Iris pigment epithelial cell (primary cell): ENCODE results near the gene ZFAND3.
A peak's percentile ranks its signal among the peaks of the same experiment; 100 is the strongest.

Experiments used
- DNase-seq: peaks from one replicate; pipeline ENCODE4 v3.0.0-alpha.2; 2011; ENCODE audit warnings: low read depth

The ZFAND3 gene

DNA sequence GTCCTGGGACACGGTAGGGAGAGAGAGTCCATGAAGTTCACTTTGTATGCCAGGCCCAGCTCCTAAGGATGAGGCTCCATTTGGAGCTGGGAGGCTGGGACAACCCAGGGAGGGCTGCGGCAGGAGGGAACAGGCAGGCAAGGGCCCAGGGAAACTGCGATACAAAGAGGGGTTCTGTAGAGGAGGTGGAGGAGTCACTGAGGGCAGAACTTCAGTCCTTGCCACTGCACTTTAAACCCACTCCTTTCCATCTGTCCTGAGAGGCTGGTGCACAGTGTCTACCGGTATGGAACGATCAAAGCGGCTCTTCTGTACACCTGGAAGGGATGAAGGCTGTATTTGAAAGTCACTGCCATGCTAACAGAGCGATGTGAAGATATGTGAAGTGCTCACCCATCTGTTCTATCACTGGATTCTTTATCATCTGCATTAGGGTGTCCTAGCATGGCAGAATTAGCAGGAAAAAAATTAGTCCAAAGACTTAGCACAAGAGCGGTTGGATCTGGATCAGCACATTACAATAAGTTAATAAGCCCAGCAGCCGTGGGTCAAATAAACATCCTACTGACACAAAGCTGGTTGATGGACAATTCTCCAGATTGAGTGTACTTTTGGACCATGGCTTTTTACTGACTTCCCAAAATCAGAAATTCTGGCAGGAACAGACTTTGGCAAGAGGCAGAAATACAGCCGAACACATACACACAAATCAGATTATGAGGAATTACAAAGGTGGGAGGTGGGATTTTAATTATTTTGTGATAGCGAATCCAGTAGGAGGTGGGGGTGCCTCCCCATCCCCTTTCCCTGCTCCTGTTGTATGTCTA, 20.9 kb upstream of the ZFAND3 start:
- no peak for DNase-seq

DNA sequence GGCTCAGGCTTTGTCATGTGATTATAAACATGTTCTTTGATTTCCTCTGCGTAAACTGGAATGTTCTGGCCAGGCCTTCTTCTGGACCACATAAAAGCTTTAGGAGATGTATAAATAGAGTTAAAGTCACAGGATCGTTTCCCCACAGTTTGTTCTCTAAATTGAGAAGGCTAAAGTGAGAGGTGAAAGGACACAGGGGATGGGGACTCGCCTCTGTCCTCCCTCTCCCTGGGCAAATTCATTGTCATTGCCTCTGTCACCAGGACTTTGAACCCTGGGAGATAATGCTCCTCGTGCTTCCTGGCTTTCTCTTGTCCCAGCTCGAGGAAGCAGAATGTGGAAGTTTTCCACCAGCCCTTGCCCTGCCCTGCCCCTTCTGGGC, 20.3 kb upstream of the ZFAND3 start:
- DNase-seq: no peak

DNA sequence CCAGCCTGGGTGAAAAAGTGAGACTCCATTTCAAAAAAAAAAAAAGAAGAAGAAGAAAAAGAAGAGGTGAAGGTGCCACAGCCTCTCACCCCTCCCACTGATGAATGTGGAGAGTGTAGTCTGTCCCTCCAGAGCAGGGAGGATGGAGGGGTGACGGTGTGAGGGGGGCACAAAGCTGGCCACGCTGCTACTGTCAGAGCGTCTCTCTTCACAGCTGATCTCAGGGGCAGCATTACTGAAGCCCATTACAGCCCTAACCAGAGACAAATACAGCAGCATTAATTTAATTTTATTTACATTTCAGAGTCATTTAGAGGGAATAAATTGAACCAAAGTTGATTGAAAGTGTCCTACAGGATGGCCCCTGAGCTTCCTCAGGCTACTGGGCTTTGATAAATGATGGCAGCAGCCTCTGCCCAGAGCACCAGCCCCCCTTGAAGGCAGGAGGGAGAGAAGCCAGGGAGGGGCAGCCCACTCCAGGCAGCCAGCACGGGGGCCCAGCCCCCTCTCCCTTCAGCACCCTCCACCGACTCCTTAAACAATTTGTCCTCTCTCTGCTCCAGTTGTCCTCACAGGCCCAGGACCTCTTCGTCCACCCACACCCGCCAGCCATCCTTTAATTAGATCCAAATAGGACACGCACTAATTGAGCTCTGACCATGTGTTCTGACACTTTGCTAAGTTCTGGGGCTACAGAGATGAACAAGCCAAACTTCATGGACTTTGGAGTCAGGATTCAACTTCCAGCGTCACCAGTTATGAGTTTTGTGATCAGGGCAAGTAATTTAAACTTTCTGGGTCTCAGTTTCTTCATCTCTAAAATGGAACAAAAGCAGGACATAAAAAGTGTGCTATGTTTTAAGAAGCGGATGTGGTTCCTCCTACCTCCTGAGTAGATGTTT, 18.6 kb upstream of the ZFAND3 start:
- DNase-seq: no peak

DNA sequence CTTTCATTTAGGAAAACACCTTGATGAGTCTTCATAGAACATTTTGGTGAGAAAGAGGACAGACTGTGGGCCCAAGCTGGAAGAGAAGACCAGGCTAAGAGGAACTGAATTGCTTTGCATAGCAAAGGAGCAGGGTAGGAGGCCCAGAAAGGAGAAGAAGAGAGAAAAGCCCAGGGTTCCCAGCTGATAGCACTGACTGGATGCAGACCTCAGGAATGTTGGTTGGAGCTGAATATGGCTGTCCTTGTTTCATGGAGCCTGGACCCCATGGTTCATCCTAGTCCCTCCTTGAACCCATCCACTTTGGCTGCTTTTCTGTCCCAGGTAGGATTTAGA, 18.0 kb upstream of the ZFAND3 start:
- DNase-seq: no peak

DNA sequence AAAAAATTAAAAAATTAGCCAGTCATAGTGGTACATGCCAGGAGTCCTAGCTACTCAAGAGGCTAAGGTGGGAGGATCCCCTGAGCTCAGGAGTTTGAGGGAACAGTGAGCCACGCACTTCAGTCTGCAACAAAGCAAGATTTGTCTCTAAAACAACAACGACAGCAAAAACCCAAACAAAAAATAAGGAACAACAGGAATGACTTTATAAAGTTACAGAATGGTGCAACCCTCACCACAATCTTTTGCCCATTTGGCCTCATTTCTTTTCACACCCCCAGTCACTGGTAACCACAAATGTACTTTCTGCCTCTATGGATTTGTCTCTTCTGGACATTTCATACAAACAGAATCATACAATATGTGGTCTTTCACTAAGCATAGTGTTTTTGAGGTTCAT, 16.7 kb upstream of the ZFAND3 start:
- DNase-seq: no peak

DNA sequence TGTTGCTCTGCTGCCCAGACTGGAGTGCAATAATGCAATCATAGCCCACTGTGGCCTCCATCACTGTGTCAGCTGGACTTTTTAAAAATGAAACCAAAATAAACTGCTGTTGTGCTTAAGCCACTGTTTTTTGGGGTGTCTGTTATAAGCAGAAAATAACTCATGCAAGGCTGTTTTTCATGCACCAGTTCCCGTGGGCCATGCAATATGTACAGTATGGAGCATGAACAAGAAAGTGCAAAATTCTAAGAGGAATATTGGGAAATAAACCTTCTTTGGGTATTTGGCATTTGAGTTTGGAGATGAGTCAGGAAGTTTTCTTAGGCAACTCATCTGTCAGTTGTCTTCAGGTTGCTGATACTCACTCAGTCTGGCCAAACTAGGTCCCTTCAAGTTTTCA, 14.9 kb upstream of the ZFAND3 start:
- DNase-seq: peak; percentile 53

DNA sequence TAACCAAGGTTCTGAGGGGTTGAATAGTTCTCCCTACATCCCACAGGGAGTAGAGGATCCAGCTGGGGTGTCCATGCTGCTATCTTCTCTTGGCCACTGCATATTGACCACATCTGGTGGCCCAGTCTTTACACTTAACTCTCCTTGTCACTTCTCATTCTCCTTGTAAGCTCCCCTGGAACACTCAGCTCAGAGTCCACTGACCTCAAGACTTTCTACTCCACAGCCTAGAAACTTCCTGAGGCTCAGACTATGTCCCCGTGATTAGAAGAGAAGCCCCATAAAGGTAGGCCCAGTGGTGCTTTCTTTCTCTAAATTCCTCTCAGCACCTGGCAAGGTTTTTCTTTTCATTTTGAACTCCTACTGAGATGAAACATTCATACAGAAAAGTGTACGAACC, 13.3 kb upstream of the ZFAND3 start:
- no peak for DNase-seq

DNA sequence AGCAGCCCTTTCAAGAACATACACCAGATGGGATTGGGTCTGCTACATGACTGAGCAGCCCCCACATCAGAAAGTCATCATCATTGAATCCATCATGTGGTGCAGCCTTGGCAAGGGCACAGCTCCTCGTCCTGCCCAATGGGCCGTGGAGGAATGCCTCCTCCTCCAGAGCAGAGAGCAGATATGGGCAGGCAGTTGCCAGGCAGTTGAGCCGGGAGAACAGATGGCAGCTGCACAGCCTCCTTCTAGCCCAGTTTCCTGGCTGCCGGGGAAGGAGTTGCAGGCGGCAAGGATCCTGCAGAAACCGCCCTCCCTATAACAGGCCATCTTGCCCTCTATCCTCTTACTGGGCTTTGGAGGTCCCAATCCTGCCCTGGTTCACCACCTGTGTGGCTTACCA, 11.9 kb upstream of the ZFAND3 start:
- DNase-seq: no peak

DNA sequence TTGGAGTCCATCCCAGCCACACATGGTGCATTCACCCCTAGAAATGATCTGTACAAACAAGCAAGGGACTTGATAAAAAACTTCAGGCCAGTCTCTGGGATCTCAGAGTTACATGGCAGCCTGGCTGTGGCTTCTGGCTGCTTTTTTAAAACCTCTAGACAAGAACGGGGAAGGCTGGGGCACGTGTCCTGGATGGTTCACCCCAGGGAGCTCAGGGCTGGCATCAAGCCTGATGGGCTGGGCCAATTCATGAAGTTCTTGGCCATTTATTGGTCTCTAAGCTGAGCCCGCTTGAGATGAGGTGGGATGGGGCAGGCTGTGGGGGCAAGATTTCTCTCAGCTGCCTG, 10.4 kb upstream of the ZFAND3 start:
- DNase-seq: peak; percentile 71

DNA sequence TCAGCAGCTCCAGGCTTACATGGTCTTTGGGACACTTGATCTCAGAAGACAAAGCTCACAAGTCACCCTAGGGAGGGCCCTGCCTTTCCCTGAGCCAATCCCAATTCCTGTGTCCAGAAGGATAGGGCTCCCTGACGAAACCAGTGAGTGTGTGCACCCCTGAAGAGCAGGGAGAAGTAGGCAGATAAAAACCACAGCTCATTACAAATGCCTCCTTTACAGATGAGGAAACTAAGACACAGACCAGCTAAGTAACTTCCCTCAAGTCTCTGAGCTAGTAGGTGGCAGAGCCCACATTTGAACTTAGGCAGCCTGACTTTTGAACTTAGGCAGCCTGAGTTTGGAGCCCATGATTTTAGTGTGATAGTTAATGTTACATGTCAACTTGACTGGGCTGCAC, 6.7 kb upstream of the ZFAND3 start:
- no peak for DNase-seq

DNA sequence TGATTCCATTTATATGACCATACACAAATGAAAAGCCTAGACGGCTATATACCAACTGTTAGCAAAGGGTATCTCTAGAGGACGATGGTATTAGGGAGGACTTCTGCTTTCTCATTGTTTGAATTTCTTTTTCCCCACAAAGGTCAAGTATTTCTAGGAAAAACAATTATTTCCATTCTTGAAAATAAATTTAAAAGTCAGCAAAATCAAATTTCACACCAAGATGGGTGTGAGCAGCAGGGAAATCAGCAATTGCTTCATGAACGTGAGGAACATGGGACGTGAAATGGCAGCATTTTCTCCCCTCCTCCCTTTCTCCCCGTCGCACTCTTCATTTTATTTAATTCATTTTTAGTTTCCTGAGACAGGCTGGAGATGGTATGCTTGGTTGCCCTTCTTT, 5.2 kb upstream of the ZFAND3 start:
- DNase-seq: no peak

DNA sequence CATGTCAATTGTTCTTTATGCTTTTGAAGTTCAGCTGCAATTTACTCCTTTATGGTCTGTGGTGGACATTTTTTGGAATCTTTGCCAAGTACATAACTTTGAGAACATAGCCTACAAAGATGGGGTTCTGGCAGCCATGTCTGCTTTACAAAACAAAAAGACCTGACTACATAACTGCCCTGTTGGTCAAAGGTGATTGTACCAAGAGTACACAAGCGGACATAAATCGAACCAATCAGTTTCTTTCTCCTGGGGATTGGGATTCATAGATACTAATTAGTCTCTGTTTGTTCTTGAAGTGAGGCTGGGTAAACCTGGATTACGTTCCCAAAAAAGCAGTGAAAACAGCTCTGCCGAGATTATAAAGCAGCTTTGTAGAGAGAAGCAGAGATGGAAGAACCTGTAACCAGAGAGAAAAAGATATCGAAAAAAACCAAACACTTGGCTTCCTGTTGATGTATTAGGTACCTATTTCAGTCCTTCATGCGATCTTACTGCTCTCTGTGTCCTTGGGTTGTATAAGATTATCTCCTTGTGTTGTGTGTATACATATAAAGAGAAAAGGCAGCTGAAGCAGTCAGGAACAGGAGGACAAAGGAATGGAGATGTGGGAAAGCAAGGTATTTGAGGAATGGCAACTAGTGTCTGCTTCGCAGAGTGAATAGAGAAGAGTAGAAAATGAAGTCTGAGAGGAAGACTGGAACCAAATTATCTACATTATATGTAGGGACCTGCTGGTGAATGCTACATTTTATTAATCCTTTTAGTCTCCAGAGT, 2.7 kb upstream of the ZFAND3 start:
- DNase-seq: no peak

DNA sequence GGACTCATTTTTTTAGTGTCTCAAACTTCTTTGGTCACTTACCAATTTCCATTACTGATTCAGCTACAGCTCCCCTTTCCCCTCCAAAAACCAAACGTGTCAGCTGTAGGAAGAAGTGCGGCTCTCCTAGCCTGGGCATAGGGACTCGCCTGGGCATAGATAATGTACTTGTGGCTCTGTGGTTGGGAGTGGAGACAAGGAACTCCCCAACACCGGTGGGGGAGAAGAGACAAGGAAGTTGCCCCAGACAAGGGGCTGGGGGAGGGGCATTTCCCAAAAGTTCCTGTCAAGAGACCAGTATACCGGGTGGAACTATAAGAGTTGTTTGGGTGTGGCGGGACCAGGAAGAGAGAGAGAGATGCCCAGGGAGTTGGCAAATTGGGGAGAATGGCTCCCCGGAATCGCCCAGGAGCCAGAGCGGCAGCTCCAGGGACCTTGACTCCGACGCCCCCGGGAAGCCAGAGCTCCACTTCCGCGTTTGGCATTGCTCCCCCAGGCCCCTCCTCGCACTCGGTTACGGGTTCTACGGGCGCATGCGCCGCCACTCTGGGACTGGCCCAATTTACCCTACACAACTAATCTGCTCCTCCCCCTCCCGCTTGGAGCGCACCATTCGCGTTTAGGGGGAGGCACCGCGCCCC, 871 bp upstream of the ZFAND3 start:
- DNase-seq: peak; percentile 95

DNA sequence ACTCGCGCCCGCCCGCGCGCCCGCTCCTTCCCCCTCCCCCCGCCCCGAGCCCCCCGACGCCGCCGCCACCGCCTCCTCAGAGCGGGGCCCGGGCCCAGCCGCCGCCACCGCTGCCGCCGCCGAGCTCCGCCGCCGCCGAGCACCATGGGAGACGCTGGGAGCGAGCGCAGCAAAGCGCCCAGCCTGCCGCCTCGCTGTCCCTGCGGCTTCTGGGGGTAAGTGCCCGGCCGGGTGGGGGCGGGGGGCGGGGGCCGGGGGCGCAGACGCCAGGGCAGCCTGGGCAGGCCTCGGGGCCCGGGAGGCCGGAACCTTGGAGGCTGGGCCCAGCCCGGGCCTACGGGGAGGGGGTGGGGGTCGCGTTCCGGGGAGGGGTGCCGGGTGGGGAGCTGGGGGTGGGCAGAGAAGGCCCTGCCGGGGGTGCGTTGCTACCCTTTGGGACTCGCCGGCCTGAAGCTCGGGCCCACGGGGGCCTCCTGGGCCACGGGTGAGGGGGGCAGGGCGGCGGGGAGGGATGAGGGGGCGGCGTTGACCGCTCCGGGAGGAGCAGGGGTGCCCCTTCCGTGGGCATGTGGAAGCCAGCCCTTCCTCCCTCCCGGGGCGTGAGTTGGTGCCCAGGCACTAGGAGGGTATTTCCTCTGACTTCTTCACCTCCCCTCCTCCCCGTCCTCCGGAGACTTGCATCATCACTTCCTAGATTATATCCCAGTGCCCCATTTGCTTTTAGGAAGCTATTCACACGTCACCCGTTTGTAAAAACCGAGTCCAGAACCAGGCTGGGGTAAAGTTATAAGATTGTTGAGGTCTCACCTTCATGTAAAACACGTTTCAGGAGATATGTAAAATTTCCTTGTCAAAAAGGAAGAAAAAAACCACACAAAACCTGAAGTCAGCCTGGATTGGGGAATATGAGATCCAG, 533 bp downstream of the ZFAND3 start:
- peak; percentile 65 for DNase-seq

DNA sequence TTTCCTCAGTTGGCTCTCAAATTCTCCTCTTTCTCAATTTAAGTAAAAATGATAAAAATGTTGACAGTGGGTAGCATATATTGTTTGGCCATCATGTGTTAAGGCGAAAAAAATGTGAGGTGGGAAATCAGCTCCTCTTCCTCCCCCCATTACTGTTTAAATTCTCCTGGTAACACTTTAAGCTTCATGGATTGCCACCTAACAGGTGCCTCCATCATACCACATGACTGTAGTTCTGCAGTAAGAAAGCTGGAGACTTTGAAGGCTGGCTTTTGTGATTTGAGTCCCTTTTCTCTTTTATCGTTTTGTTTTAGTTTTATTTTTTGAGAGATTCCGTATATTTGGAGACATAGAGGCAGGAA, 1.2 kb downstream of the ZFAND3 start:
- DNase-seq: no peak

DNA sequence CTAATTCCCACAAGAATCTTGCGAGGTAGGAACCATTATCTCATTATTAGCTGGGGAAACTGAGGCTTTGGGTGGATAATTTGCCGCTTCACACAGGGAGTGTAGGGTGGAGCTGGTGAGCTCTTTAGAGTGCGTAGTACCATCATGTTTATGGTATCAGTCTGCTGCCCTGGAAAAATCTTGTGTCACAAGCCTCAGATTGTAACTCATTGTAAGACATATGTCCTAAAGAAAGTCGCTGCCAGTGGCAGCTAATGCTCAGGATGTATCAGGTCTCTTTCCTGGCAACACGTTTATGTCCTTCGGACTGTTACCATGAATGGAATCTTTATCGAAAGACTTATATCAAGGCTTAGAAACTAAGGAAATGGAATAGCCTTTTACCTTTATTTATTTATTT, 1.9 kb downstream of the ZFAND3 start:
- no peak for DNase-seq

DNA sequence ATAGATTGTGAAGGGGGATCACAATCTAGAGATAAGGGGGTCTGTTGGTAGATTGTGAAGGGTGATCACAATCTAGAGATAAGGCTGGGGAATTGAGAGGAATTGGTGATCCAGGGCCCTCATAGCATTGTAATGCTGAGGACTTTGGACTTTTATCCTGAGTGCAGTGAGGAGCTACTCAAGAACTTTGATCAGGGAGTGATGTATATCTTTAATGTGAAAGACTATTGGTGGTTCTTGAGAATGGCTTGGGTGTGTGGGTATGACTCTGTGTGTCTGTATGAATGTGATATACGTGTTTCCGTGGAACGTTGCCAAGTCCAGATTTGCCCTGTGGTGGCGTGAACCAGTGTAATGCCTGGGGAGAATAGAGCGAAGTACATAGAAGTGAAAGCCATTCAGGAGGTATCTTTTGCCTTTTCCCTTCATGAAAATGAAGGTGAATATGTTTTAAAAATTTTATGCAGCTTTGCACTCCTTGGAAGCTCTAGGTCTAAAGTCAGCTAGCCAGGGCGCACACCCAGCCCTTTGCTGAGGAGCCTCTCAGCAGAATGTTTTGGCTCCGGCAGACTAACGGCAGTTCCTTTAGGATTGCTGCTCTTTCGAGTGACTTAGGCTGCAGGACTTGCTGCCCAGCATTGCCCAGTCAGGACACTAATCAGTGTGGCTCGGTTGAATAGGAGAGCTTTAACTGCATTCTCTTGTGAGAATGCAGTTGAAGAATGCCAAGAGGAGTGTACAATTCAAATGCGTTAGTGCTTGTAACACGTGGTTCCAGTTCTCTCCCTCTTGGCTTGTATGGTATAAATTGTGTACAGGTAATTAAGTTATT, 3.5 kb downstream of the ZFAND3 start:
- DNase-seq: peak; percentile 28

DNA sequence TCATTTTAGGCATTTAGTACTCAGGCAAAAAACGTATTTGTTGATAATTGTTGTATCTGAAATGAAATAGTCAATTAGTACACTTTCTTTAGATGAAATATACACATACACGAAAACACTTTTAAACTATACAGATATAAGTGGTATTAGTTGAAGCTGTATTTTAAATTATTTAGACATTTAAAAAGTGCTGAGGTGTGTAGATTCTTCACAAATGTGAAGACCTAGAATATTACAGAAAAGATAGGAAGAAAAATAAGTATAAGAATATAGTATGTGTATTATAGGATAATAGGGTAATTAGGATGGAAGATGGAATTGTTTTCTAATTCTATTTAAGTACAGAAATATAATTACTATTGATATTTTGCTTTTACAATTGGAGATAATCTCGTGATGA, 4.6 kb downstream of the ZFAND3 start:
- DNase-seq: no peak

DNA sequence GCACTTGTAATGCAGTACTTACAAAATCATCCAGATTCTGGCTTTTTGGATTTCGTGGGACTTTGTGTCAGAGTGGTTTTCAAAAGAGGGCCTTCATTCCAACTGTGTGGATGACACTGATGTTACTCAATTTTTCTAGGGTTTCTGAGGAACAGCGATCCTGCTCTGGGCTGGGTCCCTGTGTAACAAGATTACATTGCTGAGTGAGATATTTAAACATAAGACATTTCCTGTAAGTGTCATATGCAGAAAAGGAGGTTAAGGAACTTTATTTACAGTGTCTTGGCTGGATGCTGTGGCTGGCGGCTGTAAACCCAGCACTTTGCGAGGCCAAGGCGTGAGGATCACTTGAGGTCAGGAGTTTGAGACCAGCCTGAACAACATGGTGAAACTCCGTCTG, 6.7 kb downstream of the ZFAND3 start:
- DNase-seq: peak; percentile 42

DNA sequence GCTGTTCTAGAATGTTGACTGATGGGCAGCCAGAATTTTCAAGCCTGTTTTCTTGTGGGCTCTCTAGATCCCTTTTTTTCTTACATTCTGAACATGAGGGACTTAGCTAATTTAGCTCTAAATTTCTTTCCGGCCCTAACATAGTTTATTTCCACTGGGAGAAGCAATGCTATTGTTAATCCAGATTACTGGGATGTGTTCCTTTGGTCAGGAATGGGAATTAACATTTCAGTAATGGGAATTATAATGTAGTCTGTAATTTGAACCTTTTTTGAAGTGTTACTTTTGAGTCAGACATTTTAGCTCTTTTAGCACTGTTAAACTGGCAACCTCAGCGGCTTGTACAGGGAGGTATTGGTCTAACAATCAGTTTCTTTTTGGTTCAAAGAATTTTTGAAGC, 7.5 kb downstream of the ZFAND3 start:
- DNase-seq: no peak
